ENCODE measurements around the gene SMIM12.
"Not testable (repeated sequence)": the region's sequence is repeated elsewhere in the genome, so short reads cannot be mapped to it uniquely, and the experiment has no call there.

Gene SMIM12

GRCh38 chr1:34816778-34817177 lies 42.8 kb downstream of the SMIM12 start:
- TF ChIP-seq POLR2A (IDR thresholded peaks at IDR 0.05; ENCODE audit: low read length) = no peak
- TF ChIP-seq GATA1 (IDR thresholded peaks at IDR 0.05; ENCODE audit: low read depth, low read length) = no peak
- DNase-seq = no peak

- TF ChIP-seq POLR2A (IDR thresholded peaks at IDR 0.05; ENCODE audit: low read length) (no peak), GATA1 (IDR thresholded peaks at IDR 0.05; ENCODE audit: low read depth, low read length) (no peak)
- DNase-seq = no peak
Measured at GRCh38 chr1:34816332-34816731, 43.2 kb downstream of the SMIM12 start.

GRCh38 chr1:34810781-34811180 lies 48.8 kb downstream of the SMIM12 start:
- DNase-seq = not testable (repeated sequence)

GRCh38 chr1:34808051-34808810 lies 51.3 kb downstream of the SMIM12 start:
- TF ChIP-seq POLR2A (IDR thresholded peaks at IDR 0.05; ENCODE audit: low read length) (no peak), GATA1 (IDR thresholded peaks at IDR 0.05; ENCODE audit: low read depth, low read length) (no peak)
- DNase-seq = no peak

GRCh38 chr1:34806396-34806795 lies 53.2 kb downstream of the SMIM12 start:
- no peak for TF ChIP-seq POLR2A (IDR thresholded peaks at IDR 0.05; ENCODE audit: low read length)
- no peak for TF ChIP-seq GATA1 (IDR thresholded peaks at IDR 0.05; ENCODE audit: low read depth, low read length)
- no peak for DNase-seq

GRCh38 chr1:34803770-34804169 lies 55.8 kb downstream of the SMIM12 start:
- DNase-seq = no peak

More at GRCh38 chr1:34803770-34804169, 55.8 kb downstream of the SMIM12 start:
- TF ChIP-seq POLR2A (IDR thresholded peaks at IDR 0.05; ENCODE audit: low read length) (no peak), GATA1 (IDR thresholded peaks at IDR 0.05; ENCODE audit: low read depth, low read length) (no peak)

All from erythroblast (primary cell).